Transverse colon (tissue), 3 donors: ENCODE measurements around the gene NECTIN1.

Experiments
- POLR2A ChIP-seq: fragments of 450-650 bp; IDR thresholded peaks from one replicate; pipeline ENCODE4 v1.6.1; 2016; ENCODE audit warnings: antibody characterized with exemption, mild to moderate bottlenecking, moderate library complexity
- TF ChIP-seq, protein P1 (sequence below), 5 experiments: fragments of 200-600 bp in 3 of 5; fragments of 450-650 bp in 2 of 5; sonication (generic) in 3 of 5; IDR thresholded peaks; 1 replicate in 2 of 5; 2 replicates in 3 of 5; pipeline ENCODE4 v1.5.1; 2016 to 2017; ENCODE audit warnings: antibody characterized with exemption in 5 of 5, inconsistent platforms in 3 of 5, mild to moderate bottlenecking in 2 of 5, moderate library complexity in 1 of 5

DNA sequence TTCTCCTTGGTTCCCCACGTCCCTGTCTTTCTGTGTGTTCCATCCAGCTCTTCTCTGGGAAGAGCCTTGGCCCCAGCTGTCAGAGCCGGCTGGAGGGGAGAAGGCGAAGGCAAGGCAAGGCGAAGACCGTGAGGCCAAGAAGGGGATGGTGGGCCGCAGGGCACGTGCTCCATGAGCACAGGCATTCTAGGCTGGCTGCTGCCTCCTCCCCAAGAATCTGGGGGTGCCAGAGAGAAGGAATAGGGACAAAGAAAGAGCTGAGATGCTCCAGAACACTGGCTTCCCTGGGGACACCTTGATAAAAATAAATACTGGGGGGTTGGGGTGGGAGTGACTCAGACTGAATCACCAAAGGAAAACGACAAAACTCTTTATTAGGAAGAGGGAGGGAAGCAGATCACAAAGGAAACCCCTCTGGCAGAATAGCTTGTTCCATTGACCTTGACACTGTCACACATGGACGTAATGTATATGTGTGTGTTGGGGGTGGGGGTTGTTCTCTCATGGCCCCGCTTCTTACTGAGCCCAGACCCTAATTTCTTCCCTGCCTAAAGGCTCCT is 52.5 kb downstream of the NECTIN1 start:
- no peak for TF ChIP-seq POLR2A
- TF ChIP-seq, protein P1, sequence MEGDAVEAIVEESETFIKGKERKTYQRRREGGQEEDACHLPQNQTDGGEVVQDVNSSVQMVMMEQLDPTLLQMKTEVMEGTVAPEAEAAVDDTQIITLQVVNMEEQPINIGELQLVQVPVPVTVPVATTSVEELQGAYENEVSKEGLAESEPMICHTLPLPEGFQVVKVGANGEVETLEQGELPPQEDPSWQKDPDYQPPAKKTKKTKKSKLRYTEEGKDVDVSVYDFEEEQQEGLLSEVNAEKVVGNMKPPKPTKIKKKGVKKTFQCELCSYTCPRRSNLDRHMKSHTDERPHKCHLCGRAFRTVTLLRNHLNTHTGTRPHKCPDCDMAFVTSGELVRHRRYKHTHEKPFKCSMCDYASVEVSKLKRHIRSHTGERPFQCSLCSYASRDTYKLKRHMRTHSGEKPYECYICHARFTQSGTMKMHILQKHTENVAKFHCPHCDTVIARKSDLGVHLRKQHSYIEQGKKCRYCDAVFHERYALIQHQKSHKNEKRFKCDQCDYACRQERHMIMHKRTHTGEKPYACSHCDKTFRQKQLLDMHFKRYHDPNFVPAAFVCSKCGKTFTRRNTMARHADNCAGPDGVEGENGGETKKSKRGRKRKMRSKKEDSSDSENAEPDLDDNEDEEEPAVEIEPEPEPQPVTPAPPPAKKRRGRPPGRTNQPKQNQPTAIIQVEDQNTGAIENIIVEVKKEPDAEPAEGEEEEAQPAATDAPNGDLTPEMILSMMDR (IDR thresholded peaks at IDR 0.05) = no peak
